Measurements from ENCODE around the gene GALNT17.
"Not testable (repeated sequence)": the region's sequence is repeated elsewhere in the genome, so short reads cannot be mapped to it uniquely, and the experiment has no call there.

The GALNT17 gene

GRCh38 chr7:71229699-71230098 lies 97.8 kb downstream of the GALNT17 start:
- no peak for FAIRE-seq
- DNase-seq (ENCODE audit: insufficient read length, low spot score): no peak

GRCh38 chr7:71235253-71235652 lies 103.3 kb downstream of the GALNT17 start:
- FAIRE-seq (no peak), DNase-seq (ENCODE audit: insufficient read length, low spot score) (no peak)

DNA sequence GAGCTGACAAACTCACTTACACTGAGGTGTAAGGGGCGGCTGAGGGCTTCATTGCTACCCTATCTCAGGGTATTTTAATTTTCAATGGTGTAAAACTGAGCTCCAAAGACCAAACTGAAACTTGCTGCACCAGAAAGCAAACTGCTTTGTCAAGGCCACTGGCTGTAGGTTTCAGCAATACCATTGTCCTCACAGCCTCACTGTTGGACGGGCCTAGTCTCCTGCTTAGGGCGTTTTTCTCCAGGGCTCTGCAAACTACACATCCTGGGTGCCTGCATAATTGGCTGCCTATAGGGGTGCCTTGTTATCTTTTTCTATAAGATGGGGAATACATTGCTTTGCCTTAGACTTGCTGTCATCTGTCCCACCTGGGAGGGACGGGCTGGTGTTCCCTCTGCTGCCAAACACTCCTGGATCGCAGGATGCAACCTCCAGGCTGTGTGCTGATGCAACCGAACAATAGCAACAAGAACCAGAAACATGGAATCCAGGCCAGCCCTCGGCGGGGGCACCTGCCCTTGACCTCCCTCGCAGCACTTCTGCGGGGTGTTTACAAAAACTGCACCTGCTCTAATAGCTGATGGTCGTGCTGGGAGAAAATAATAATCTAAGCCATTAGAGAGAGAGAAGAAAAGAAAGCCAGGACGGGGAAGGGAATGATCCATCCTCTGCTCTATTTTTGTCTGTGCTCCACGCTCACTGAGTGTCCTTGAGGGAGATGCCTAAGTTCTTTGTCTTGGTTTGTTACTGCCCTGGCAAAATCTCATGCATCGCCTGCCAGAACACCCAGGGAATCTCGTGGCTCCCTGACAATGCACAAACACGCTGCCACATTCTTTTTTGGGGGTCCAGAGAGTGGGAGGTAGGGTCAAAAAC lies 104.5 kb downstream of the GALNT17 start:
- FAIRE-seq (no peak), DNase-seq (ENCODE audit: insufficient read length, low spot score) (no peak)

GRCh38 chr7:71237945-71238344 lies 106.0 kb downstream of the GALNT17 start:
- no peak for FAIRE-seq
- no peak for DNase-seq (ENCODE audit: insufficient read length, low spot score)

- DNase-seq (ENCODE audit: insufficient read length, low spot score): no peak
- FAIRE-seq: no peak
Observed at GRCh38 chr7:71238581-71239295, 106.8 kb downstream of the GALNT17 start.

GRCh38 chr7:71239586-71240268 lies 107.8 kb downstream of the GALNT17 start:
- DNase-seq (ENCODE audit: insufficient read length, low spot score) (no peak), FAIRE-seq (no peak)

GRCh38 chr7:71243736-71244410 lies 111.9 kb downstream of the GALNT17 start:
- no peak for DNase-seq (ENCODE audit: insufficient read length, low spot score)
- no peak for FAIRE-seq

- DNase-seq (ENCODE audit: insufficient read length, low spot score) (no peak), FAIRE-seq (no peak)
Observed at GRCh38 chr7:71245038-71245437, 113.1 kb downstream of the GALNT17 start.

DNA sequence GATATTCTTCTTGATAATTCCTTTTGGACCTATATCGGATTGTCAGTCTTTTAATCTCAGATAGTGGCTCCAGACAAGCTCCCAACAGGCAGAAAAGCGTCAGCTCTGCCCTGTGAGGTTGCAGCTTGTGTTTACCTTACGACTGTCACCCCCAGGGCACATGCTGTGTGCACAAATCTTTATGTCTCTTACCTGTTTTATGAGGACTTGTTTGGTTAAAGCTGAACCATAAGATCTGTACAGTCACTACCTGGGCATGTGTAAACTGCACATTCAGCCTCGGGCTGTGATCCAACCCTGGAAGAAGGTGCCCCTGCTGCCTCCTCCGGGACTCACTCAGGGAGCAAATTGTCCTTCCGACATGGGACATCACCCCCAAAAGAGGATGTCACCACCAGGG lies 119.8 kb downstream of the GALNT17 start:
- FAIRE-seq (no peak), DNase-seq (ENCODE audit: insufficient read length, low spot score) (no peak)

DNA sequence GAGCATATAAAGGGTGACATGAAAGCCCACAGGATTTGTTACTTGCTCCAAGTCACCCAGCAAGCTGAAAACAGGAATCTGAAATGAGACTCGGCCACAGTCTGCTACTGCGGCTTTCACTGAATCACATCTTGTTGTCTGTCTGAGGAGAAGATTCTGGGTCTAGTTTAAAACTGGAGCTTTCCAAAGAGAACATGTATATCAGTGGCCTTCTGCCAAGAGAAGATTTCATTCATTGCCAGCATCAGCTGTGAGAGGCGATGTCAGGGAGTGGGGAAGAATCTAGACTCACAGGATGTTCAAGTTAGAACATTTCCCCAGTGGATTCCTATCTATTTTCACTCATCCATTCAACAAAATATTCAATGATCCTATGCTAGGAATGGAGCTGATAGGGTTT lies 122.8 kb downstream of the GALNT17 start:
- DNase-seq (ENCODE audit: insufficient read length, low spot score) (no peak), FAIRE-seq (no peak)

DNA sequence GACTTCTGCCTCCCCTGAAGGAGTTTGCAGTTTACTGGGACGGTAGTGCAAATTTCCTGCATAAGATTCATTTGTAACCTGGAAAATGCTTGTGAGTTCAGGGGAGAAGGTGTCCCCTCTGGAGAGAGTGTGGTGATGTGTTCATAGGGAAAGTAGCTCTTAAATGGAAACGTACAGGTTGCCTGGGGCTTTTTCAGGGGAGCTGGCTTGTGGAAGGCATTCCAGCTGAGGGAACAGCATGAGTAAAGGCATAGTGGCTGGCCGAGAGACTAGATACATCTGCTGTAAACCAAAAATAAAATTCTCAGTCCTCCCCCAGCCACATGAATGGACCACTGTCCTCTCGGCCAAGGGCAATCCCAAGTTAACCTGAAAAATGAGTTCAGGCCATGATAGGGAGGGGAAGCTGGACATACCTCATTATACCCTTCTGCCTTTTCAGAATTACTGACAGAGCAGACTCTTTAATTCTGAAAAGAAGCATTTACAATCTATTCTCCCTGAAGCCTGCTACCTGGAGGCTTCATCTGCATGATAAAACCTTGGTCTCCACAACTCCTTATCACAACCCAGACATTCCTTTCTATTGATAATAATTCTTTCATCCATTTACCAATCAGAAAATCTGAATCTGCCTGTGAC lies 123.7 kb downstream of the GALNT17 start:
- DNase-seq (ENCODE audit: insufficient read length, low spot score): no peak
- FAIRE-seq: no peak

DNA sequence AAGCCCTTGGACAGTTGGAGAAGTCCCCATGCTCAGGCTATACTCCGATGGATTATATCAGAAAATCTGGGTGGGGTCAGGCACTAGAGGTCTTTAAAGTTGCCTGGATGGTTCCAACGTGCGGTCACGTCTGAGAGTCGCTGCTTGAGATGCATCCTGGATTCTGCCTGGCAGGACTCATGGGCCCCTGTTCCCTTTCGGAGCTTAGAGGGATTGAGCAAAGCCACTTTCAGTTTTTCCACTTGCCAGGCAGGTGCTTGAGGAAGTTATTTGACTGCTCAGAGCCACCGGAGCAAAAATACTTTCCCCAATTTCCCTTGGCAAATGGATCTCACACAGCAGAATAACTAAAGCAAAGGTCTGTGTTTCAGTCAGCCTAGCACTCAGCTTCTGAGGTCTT lies 129.1 kb downstream of the GALNT17 start:
- no peak for DNase-seq (ENCODE audit: insufficient read length, low spot score)
- no peak for FAIRE-seq

- FAIRE-seq; DNase-seq (ENCODE audit: insufficient read length, low spot score): not testable (repeated sequence)
Observed at GRCh38 chr7:71262834-71263233, 130.9 kb downstream of the GALNT17 start.

DNA sequence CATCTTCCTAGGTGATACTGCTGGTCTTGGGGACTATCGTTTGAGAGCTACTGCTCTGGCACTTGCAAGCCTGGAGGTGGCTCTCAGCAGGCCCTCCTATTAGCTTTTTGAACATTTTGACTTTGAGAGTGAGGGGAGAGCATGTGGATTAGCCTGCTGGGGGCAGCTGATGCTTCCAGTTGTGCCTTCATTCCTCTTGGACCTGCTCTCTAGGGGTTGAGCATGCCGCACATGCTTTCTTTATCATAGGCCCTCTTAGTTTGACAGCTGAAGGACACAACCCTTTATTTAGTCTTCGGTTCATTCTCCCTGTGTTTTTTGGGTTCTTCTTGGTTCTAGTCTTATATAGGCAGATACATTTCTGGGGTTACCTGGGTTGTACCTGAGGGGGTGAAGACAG lies 132.1 kb downstream of the GALNT17 start:
- FAIRE-seq: no peak

DNA sequence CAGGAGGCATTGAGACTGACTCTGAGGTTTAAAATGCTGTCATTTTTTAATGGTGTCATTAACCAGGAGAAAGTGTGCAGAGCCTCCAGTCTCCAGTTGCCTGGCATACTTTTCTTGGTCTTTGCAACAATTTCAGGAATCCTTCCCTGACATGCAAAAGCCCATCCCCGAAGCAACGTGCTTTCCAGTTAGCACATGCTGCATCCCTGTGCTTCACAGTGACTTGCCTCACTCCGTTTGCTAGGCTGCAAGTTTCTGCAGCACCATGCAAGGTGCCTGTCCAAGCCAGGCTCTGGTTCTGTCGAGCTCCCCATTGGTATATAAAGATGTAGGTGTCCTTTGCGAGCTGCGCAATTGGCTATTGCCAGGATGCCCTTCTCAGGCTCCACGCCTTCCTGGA lies 135.0 kb downstream of the GALNT17 start:
- DNase-seq (ENCODE audit: insufficient read length, low spot score) (no peak), FAIRE-seq (no peak)

More for the DNA sequence above, 132.1 kb downstream of the GALNT17 start:
- DNase-seq (ENCODE audit: insufficient read length, low spot score): no peak

GRCh38 chr7:71267734-71268469 lies 136.0 kb downstream of the GALNT17 start:
- FAIRE-seq: no peak
- no peak for DNase-seq (ENCODE audit: insufficient read length, low spot score)

- no peak for FAIRE-seq
- no peak for DNase-seq (ENCODE audit: insufficient read length, low spot score)
Observed at GRCh38 chr7:71270558-71270957, 138.6 kb downstream of the GALNT17 start.

DNA sequence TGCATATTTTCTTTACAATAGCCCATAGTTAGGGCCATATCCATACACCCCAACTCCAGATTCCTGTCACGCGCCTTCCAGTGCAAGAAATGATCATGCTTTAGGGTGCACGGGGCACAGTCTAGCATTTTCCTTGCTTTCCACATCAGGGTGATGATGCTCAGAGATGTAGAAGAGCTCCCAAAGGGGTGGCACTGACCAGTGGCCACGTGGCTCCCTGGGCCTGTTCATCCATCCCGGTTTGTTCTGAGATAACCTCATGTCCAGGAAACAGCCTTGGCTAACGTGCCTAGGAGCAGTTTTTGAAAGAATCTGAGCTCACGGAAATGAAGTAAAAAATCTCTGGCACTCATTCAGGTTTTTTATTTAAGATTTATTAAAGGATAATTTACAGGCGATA lies 139.3 kb downstream of the GALNT17 start:
- DNase-seq (ENCODE audit: insufficient read length, low spot score): no peak
- no peak for FAIRE-seq

All from GM19239 (cell line).